HG03066 (cell line): ENCODE data around the gene LHPP.

Experiments
- ATAC-seq: cut with Tn5 transposase; IDR thresholded peaks from one replicate; pipeline ENCODE4 v1.9.1; 2021; ENCODE audit warnings: low read depth; ENCODE audit not compliant: unreplicated experiment

LHPP gene

GRCh38 chr10:124616040-124616835, 154.6 kb downstream of the LHPP start:
- ATAC-seq = no peak

GRCh38 chr10:124616836-124617130, 155.2 kb downstream of the LHPP start:
- ATAC-seq = no peak

- ATAC-seq = no peak
Measured at GRCh38 chr10:124618470-124619073, 156.9 kb downstream of the LHPP start.

- ATAC-seq = peak; percentile 19
Measured at GRCh38 chr10:124619195-124619594, 157.6 kb downstream of the LHPP start.

DNA sequence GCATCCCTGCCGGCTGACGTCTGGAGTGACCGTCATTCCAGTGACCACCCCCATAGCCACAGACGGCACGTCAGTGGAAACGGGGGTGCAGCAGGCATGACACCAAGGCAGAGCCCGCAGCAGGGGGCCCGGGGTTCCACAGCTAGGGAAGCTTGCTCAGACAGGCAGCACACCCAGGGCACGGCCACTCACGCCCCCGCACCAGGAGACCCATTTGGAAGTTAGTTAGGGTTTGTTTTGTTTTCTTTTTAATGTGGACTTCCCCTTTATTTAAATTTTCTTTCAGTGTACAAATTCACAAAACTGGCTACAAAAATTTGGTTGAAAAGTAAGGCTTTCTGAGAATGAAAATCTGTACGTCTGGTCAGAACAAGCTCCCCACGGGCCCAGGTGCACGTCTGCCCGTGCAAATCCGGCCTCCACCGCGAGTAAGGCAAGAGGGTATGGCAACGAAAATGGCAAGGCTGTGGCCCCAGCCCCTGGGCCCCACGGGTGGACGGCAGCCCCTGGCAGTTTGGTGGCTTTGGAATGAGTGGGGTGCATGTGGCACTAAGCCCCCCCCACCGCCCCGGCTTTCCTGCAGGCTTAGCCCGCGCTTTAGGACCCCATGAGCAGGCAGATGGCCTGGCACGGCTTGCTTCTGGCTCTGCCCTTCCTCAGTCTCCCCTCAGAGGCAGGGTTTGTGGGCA, 158.3 kb downstream of the LHPP start:
- peak; percentile 51 for ATAC-seq

- no peak for ATAC-seq
Measured at GRCh38 chr10:124621637-124622036, 160.0 kb downstream of the LHPP start.

- ATAC-seq = no peak
Measured at GRCh38 chr10:124622158-124622557, 160.5 kb downstream of the LHPP start.

- ATAC-seq = no peak
Measured at GRCh38 chr10:124622866-124623536, 161.4 kb downstream of the LHPP start.

GRCh38 chr10:124624006-124624405, 162.4 kb downstream of the LHPP start:
- ATAC-seq = no peak

GRCh38 chr10:124624466-124624865, 162.8 kb downstream of the LHPP start:
- ATAC-seq = no peak

DNA sequence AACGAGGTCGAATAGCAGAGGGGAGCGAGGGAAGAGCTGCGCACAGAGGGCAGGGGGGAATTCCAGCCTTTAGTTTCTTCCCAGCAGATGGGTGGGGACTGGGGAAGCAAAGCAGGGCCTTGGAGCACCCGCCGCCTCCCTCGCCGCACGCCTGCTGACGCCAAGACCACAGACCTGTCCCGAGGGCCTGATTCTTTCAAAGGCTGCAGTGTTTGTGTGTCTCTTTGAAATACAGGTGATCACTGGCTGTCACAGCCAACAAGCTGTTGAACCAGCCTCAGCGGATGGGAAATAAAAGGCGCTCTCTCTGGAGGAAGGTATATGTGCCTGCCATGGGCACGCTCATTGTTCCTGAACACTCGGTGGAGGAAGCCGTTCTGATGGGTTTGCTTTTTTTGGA, 163.3 kb downstream of the LHPP start:
- no peak for ATAC-seq

GRCh38 chr10:124625831-124626238, 164.2 kb downstream of the LHPP start:
- ATAC-seq = no peak

GRCh38 chr10:124626759-124627380, 165.2 kb downstream of the LHPP start:
- peak; percentile 49 for ATAC-seq

- no peak for ATAC-seq
Measured at GRCh38 chr10:124627866-124628675, 166.4 kb downstream of the LHPP start.

GRCh38 chr10:124628676-124629021, 167.0 kb downstream of the LHPP start:
- no peak for ATAC-seq

GRCh38 chr10:124629415-124629814, 167.8 kb downstream of the LHPP start:
- ATAC-seq = no peak

DNA sequence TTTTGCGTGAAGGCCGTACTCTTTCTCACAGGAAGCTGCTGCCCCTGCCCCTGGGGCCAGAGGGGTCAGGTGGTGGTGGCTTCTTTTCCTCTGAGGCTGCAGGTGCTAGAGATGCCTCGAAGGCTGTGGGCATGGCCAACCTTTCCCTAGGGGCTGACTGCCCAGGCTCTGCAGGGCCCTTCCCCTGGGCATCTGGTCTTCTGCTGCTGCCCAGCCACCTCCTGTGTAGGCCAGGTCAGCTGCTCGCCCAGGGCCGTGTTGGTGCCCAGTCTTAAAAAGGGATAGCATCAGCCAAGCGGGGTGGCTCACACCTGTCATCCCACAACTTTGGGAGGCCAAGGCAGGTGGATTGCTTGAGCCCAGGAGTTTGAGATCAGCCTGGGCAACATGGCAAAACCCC, 168.2 kb downstream of the LHPP start:
- ATAC-seq = no peak

DNA sequence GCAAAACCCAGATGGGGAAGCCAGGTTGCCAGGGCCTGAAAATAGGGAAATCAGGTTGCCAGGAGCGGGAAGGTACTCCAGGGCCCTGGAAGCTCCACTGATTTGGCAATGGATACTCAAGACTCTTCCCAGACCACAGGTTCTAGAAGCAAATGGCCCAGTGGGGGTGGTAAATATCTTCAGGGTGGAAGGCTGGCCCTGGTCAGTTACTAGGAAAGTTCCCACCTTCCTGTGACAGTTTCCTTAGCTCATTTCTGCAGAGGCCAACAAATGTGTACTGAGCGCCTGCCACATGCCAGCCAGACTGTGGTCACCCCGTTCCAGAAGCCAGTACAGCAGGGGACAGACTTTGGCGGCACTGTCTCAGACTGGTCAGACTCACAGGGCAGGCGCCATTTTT, 168.9 kb downstream of the LHPP start:
- ATAC-seq = no peak

DNA sequence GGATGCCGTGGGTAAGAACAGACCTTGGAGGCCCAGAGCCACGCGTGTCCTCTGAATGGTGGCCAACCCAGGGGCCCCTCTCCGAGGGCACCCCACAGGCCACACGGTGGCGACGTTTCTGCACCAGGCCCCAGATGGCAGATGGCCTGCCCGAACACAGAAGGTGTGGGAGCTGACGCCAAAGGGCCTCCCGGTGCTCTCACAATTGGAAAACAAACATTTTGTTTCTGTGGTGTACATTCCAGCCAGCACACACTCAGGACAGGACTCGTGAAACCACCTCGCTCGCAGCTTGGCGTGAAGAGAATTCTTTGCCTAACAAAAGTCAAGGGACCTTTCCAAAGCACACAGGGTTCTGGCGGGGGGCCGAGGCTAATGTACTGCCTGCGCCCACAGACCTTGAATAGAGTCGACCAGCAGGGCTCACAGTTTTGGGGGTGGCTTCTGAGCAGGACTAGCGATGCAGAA, 170.5 kb downstream of the LHPP start:
- no peak for ATAC-seq

GRCh38 chr10:124632566-124632965, 170.9 kb downstream of the LHPP start:
- ATAC-seq = no peak
